B cell (primary cell): ENCODE measurements around the gene PGBD2. TPM values are rescaled to one million over a fixed set of nuclear protein-coding genes. Genes with fewer than 3 reads are reported as not detected.

Experiments used
- ATAC-seq: fragments of 200-7000 bp; cut with Tn5 transposase; one replicate; pipeline ENCODE4 v1.10.0; 2021; ENCODE audit warnings: low read depth, mild to moderate bottlenecking, moderate number of reproducible peaks, moderate library complexity
- CTCF ChIA-PET: fragments of 350-600 bp; sonication (Branson Sonifier 250); formaldehyde crosslinking; loops from one replicate; lab custom pipeline; 2021; ENCODE audit warnings: antibody characterized with exemption, inconsistent platforms; lab: Charles Lee
- POLR2A ChIA-PET: fragments of 350-600 bp; sonication (Branson Sonifier 250); formaldehyde crosslinking; loops from one replicate; lab custom pipeline; 2021; ENCODE audit warnings: antibody characterized with exemption; lab: Charles Lee
- DNase-seq: peaks from one replicate; pipeline ENCODE4 v3.0.0; 2013
- H2AFZ ChIP-seq: 2 replicates; pipeline ENCODE4 v1.6.1; 2012; ENCODE audit warnings: mild to moderate bottlenecking, low read depth, low read length; ENCODE audit not compliant: insufficient read depth, poor library complexity, severe bottlenecking
- H3K27ac ChIP-seq, 2 donors: 1 replicate in 1 of 2; 2 replicates in 1 of 2; pipeline ENCODE4 v1.5.1; 2012 to 2013; ENCODE audit warnings: low read length in 2 of 2, mild to moderate bottlenecking in 2 of 2, moderate library complexity in 1 of 2
- H3K27me3 ChIP-seq, 4 experiments: fragments of 200-600 bp in 1 of 4; sonication (generic) in 1 of 4; replicated peaks in 1 of 4; 1 replicate in 2 of 4; 2 replicates in 2 of 4; pipeline versions ENCODE4 v1.6.1 to v1.7.0; 2013 to 2016; ENCODE audit warnings: low read length in 3 of 4, mild to moderate bottlenecking in 2 of 4, mixed read lengths in 1 of 4, moderate library complexity in 1 of 4; ENCODE audit not compliant: insufficient read depth in 4 of 4, control insufficient read depth in 3 of 4; ENCODE audit errors: control extremely low read depth in 1 of 4
- H3K36me3 ChIP-seq, 2 experiments: replicated peaks in 1 of 2; 1 replicate in 1 of 2; 2 replicates in 1 of 2; pipeline versions ENCODE4 v1.6.1 to v1.7.1; 2013; ENCODE audit warnings: low read length in 1 of 2; ENCODE audit not compliant: insufficient read depth in 2 of 2, control insufficient read depth in 1 of 2; ENCODE audit errors: control extremely low read depth in 1 of 2, extremely low read depth in 1 of 2
- H3K4me1 ChIP-seq, 2 donors: fragments of 200-600 bp in 1 of 2; sonication (generic) in 1 of 2; 1 replicate in 1 of 2; 2 replicates in 1 of 2; pipeline versions ENCODE4 v1.5.1 to v1.6.1; 2013 to 2017; ENCODE audit warnings: low read length in 2 of 2; ENCODE audit not compliant: control insufficient read depth in 2 of 2, insufficient read depth in 2 of 2
- H3K4me2 ChIP-seq: replicated peaks from 2 replicates; pipeline ENCODE3; 2012; ENCODE audit warnings: mild to moderate bottlenecking, low read depth, low read length; ENCODE audit not compliant: poor library complexity, severe bottlenecking
- H3K4me3 ChIP-seq, 5 experiments: fragments of 200-600 bp in 1 of 5; sonication (generic) in 1 of 5; 1 replicate in 3 of 5; 2 replicates in 2 of 5; pipeline versions ENCODE4 v1.5.1 to v1.7.0; 2011 to 2016; ENCODE audit warnings: low read length in 4 of 5, mild to moderate bottlenecking in 4 of 5, low read depth in 2 of 5, control low read depth in 1 of 5, moderate library complexity in 1 of 5; ENCODE audit not compliant: insufficient read depth in 1 of 5; ENCODE audit errors: control extremely low read depth in 1 of 5, extremely low read depth in 1 of 5
- H3K79me2 ChIP-seq: fragments of 200-600 bp; sonication (generic); one replicate; pipeline ENCODE4 v1.6.0; 2016; ENCODE audit warnings: low read length; ENCODE audit not compliant: control insufficient read depth, insufficient read depth
- H3K9ac ChIP-seq: fragments of 200-600 bp; sonication (generic); 2 replicates; pipeline ENCODE4 v1.6.1; 2017; ENCODE audit warnings: mild to moderate bottlenecking, low read length, moderate library complexity
- H3K9me3 ChIP-seq, 3 donors: one replicate each; pipeline versions ENCODE4 v1.6.1 to v1.7.1; 2013; ENCODE audit warnings: low read length in 2 of 3; ENCODE audit not compliant: control insufficient read depth in 2 of 3, insufficient read depth in 1 of 3; ENCODE audit errors: control extremely low read depth in 1 of 3
- H4K20me1 ChIP-seq: 2 replicates; pipeline ENCODE4 v1.6.0; 2012; ENCODE audit warnings: mild to moderate bottlenecking, low read length; ENCODE audit not compliant: insufficient read depth, control insufficient read depth, poor library complexity, severe bottlenecking
- H3K27ac Mint-ChIP-seq: one replicate; pipeline ENCODE4 v1.8.0; 2021; ENCODE audit warnings: mixed read lengths
- H3K27me3 Mint-ChIP-seq: one replicate; pipeline ENCODE4 v1.8.0; 2021; ENCODE audit warnings: mixed read lengths
- H3K4me1 Mint-ChIP-seq: one replicate; pipeline ENCODE4 v1.8.0; 2021; ENCODE audit warnings: mixed read lengths
- H3K4me3 Mint-ChIP-seq: one replicate; pipeline ENCODE4 v1.8.0; 2021; ENCODE audit warnings: mixed read lengths
- H3K9me3 Mint-ChIP-seq: one replicate; pipeline ENCODE4 v1.8.0; 2022; ENCODE audit warnings: mixed read lengths; ENCODE audit not compliant: insufficient read depth
- EZH2 ChIP-seq: IDR thresholded peaks from 2 replicates; pipeline ENCODE4 v1.6.1; 2012; ENCODE audit warnings: borderline replicate concordance, low read depth, mild to moderate bottlenecking, moderate library complexity, low read length; ENCODE audit not compliant: insufficient read depth, poor library complexity, severe bottlenecking
- WGBS: methylation state at CpG from one replicate; pipeline ENCODE4 v1.1.5; 2013; ENCODE audit warnings: missing lambda C conversion rate; ENCODE audit not compliant: insufficient coverage; 5-methylcytosine and 5-hydroxymethylcytosine counted together
- intact Hi-C: fragments of 100-400 bp; cut with micrococcal nuclease; formaldehyde crosslinking; loops from one replicate; pipeline ENCODE4 v1.10.0; 2022
- polyA plus RNA-seq: library from polyadenylated mRNA; depleted of rRNA; stranded (reverse); fragments of >200 nt; gene quantifications from 2 replicates; pipeline ENCODE4 v1.2.3, GENCODE V29; 2012
- total RNA-seq, 2 donors: library from RNA; stranded (reverse); fragments of 120-200 nt in 1 of 2; gene quantifications; 1 replicate in 1 of 2; 2 replicates in 1 of 2; pipeline versions ENCODE4 v1.2.3 to v1.2.4, GENCODE V29; 2013 to 2022
- TF ChIP-seq, protein P1 (sequence below): fragments of 200-600 bp; IDR thresholded peaks from one replicate; pipeline ENCODE4 v1.8.0; 2022; ENCODE audit warnings: antibody characterized with exemption, mild to moderate bottlenecking

The PGBD2 gene
- total and polyA plus RNA-seq, 2 donors (not counting 1 experiment from before 2014, with no cell fraction given): 13.3 to 27.7 TPM

DNA sequence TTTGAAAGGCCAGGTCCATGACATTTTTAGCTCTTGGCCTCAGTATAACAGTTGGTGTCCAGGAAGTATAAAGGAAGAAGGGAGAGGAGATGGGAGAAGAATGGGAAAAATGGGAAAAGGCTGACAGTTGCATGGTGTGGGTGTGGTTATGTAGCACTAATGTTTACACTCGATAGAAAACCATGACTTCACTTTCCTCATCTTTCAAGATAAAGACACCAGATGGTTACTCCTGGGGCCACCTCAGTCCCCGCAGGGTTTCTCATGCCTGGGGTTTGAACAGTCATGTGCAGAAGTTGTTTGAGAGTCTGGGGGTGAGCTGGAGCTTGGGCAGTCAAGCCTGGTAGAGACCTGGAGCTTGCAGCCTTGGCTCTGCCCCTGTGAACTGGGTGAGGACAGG is 7.9 kb downstream of the PGBD2 start:
- Histone ChIP-seq H3K79me2 (peaks cover 56% of the 10 kb centered on the region), H3K4me1 (peaks cover 0 to 3% of the 10 kb centered on the region in 2 donors), H4K20me1 (peaks cover 35% of the 10 kb centered on the region), H3K4me2 (no peak overlapping the region), H3K36me3 (peaks cover 8 to 47% of the 10 kb centered on the region in 2 experiments), H3K9ac (no peak overlapping the region), H3K9me3 (no peaks in the 10 kb centered on the region), H3K4me3 (no peak overlapping the region), H2AFZ (no peak overlapping the region), H3K27me3 (no peaks in the 10 kb centered on the region), H3K27ac (no peak overlapping the region)
- ATAC-seq (no peak), DNase-seq (no peak)
- Mint-ChIP-seq H3K4me3 (no peak overlapping the region), H3K4me1 (peaks cover 33% of the 10 kb centered on the region), H3K9me3 (no peaks in the 10 kb centered on the region), H3K27ac (no peak overlapping the region), H3K27me3 (no peaks in the 10 kb centered on the region)
- no peak for TF ChIP-seq EZH2
- TF ChIP-seq, protein P1, sequence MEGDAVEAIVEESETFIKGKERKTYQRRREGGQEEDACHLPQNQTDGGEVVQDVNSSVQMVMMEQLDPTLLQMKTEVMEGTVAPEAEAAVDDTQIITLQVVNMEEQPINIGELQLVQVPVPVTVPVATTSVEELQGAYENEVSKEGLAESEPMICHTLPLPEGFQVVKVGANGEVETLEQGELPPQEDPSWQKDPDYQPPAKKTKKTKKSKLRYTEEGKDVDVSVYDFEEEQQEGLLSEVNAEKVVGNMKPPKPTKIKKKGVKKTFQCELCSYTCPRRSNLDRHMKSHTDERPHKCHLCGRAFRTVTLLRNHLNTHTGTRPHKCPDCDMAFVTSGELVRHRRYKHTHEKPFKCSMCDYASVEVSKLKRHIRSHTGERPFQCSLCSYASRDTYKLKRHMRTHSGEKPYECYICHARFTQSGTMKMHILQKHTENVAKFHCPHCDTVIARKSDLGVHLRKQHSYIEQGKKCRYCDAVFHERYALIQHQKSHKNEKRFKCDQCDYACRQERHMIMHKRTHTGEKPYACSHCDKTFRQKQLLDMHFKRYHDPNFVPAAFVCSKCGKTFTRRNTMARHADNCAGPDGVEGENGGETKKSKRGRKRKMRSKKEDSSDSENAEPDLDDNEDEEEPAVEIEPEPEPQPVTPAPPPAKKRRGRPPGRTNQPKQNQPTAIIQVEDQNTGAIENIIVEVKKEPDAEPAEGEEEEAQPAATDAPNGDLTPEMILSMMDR: no peak
- POLR2A ChIA-PET: no interaction called here
- intact Hi-C loops: no loop called here
- CTCF ChIA-PET: interaction anchor here (1.2 kb wide), 1 partner anchor 56 kb away, joined by 4 read pairs; no protein-coding TSS in a partner anchor
- WGBS: no CpG with 5 or more reads among the region's 2 CpGs

DNA sequence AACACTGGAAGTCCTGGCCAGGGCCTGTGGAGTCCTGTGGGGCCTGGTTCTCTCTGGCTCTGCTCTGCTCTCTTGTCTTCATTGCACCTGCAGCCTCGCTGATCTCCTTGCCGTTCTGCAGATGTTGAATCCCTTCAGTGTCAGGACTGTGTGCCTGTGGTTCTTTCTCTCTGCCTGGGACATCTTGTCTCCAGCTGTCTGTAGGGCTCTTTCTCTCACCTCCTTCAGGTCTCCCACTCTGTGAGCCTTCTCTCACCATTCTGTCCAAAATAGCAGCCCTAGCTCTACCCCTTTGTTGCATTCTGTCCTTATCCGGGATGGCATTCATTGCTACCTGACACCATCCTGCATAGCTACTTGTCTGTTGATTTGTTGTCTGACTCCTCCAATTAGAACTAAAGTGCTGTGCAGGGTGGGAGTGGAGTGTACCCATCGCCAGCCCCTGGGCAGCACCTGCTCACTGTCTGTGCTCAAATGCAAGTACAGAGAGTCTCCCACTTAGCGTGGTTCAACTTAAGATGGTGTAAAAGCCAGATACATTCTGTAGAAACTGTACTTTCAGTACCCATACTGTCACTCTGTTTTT is 8.9 kb downstream of the PGBD2 start:
- peaks cover 0 to 3% of the 10 kb centered on the region in 2 donors for H3K4me1 ChIP-seq
- peaks cover 24% of the 10 kb centered on the region for H3K4me1 Mint-ChIP-seq
- H3K27ac Mint-ChIP-seq: peak overlapping the region; percentile 53
- H2AFZ ChIP-seq: no peak overlapping the region
- peaks cover 47% of the 10 kb centered on the region for H3K79me2 ChIP-seq
- H3K9me3 ChIP-seq: no peaks in the 10 kb centered on the region
- peaks cover 35% of the 10 kb centered on the region for H4K20me1 ChIP-seq
- no peak for ATAC-seq
- ChIA-PET CTCF (no interaction called here), POLR2A (no interaction called here)
- H3K4me2 ChIP-seq: no peak overlapping the region
- H3K4me3 ChIP-seq: no peak overlapping the region
- 95% methylated on average over 4 of the region's 5 CpGs for WGBS
- no peaks in the 10 kb centered on the region for H3K27me3 ChIP-seq
- no peak overlapping the region for H3K4me3 Mint-ChIP-seq
- no peak for TF ChIP-seq EZH2
- TF ChIP-seq, protein P1: no peak
- H3K27me3 Mint-ChIP-seq: no peaks in the 10 kb centered on the region
- peaks cover 10 to 53% of the 10 kb centered on the region in 2 experiments for H3K36me3 ChIP-seq
- no peak for DNase-seq
- H3K9me3 Mint-ChIP-seq: no peaks in the 10 kb centered on the region
- H3K9ac ChIP-seq: no peak overlapping the region
- H3K27ac ChIP-seq: no peak overlapping the region
- intact Hi-C loops: no loop called here
